Osteocyte (in vitro differentiated cells): ENCODE measurements around the gene GOSR2. TPM values are rescaled to one million over a fixed set of nuclear protein-coding genes. Genes with fewer than 3 reads are reported as not detected.

ENCODE experiments used
- DNase-seq: peaks from one replicate; pipeline ENCODE4 v3.0.0; 2021; ENCODE audit warnings: mixed read lengths; ENCODE audit not compliant: unreplicated experiment; ENCODE audit errors: extremely low spot score
- H3K27ac Mint-ChIP-seq: one replicate; pipeline ENCODE4 v1.8.0; 2021; ENCODE audit warnings: mild to moderate bottlenecking, mixed read lengths; ENCODE audit not compliant: unreplicated experiment
- H3K27me3 Mint-ChIP-seq: one replicate; pipeline ENCODE4 v1.8.0; 2021; ENCODE audit warnings: mixed read lengths; ENCODE audit not compliant: unreplicated experiment
- H3K36me3 Mint-ChIP-seq: one replicate; pipeline ENCODE4 v1.8.0; 2021; ENCODE audit warnings: mixed read lengths; ENCODE audit not compliant: unreplicated experiment
- H3K4me1 Mint-ChIP-seq: one replicate; pipeline ENCODE4 v1.8.0; 2021; ENCODE audit warnings: mixed read lengths; ENCODE audit not compliant: unreplicated experiment
- H3K4me3 Mint-ChIP-seq: one replicate; pipeline ENCODE4 v1.8.0; 2021; ENCODE audit warnings: mild to moderate bottlenecking, moderate library complexity, mixed read lengths; ENCODE audit not compliant: unreplicated experiment
- H3K9me3 Mint-ChIP-seq: one replicate; pipeline ENCODE4 v1.8.0; 2021; ENCODE audit warnings: mixed read lengths; ENCODE audit not compliant: unreplicated experiment
- CTCF ChIP-seq: fragments of 200-600 bp; sonication (generic); IDR thresholded peaks from 2 replicates; pipeline ENCODE4 v1.5.0; 2021; ENCODE audit warnings: antibody characterized with exemption, mild to moderate bottlenecking, moderate library complexity
- total RNA-seq: library from RNA; stranded (reverse); gene quantifications from 2 replicates; pipeline ENCODE4 v1.2.1, GENCODE V29; 2021

GOSR2 gene
- total RNA-seq, 1 donor from 2014 or later: 63.7 TPM

GRCh38 chr17:46979147-46979863 lies 56.3 kb downstream of the GOSR2 start, which contains the start of gene RPRML:
TSS of gene RPRML (minus strand) at chr17:46979253. CDS start at chr17:46979007, 246 bp downstream.
- DNase-seq: no peak
- Mint-ChIP-seq H3K27ac (no peak within 1 kb of the TSS), H3K27me3 (peaks cover 53% of the 10 kb centered on the region), H3K36me3 (no peaks in the 10 kb centered on the region), H3K4me3 (peak within 1 kb of the TSS; percentile 76), H3K4me1 (peaks cover 10% of the 10 kb centered on the region), H3K9me3 (peaks cover 4% of the 10 kb centered on the region)
- no peak for TF ChIP-seq CTCF

- no peak for TF ChIP-seq CTCF
- Mint-ChIP-seq H3K36me3 (no peaks in the 10 kb centered on the region), H3K9me3 (peaks cover 4% of the 10 kb centered on the region), H3K27me3 (peaks cover 44% of the 10 kb centered on the region), H3K4me1 (peaks cover 10% of the 10 kb centered on the region), H3K4me3 (no peak overlapping the region), H3K27ac (no peak overlapping the region)
- no peak for DNase-seq
Measured at GRCh38 chr17:46982577-46982976, 59.6 kb downstream of the GOSR2 start.

- Mint-ChIP-seq H3K27me3 (peaks cover 43% of the 10 kb centered on the region), H3K4me3 (no peak overlapping the region), H3K9me3 (peaks cover 4% of the 10 kb centered on the region)
Measured at GRCh38 chr17:46983782-46984181, 60.8 kb downstream of the GOSR2 start.

GRCh38 chr17:46984341-46984740 lies 61.4 kb downstream of the GOSR2 start:
- Mint-ChIP-seq H3K27ac (no peak overlapping the region), H3K27me3 (peaks cover 43% of the 10 kb centered on the region), H3K4me1 (peaks cover 3% of the 10 kb centered on the region), H3K4me3 (no peak overlapping the region), H3K36me3 (no peaks in the 10 kb centered on the region), H3K9me3 (peaks cover 4% of the 10 kb centered on the region)
- no peak for TF ChIP-seq CTCF
- no peak for DNase-seq

More at GRCh38 chr17:46983782-46984181, 60.8 kb downstream of the GOSR2 start:
- Mint-ChIP-seq H3K36me3 (no peaks in the 10 kb centered on the region), H3K27ac (no peak overlapping the region), H3K4me1 (peaks cover 4% of the 10 kb centered on the region)
- no peak for TF ChIP-seq CTCF
- no peak for DNase-seq

- peaks cover 44% of the 10 kb centered on the region for H3K27me3 Mint-ChIP-seq
- no peak overlapping the region for H3K4me3 Mint-ChIP-seq
- H3K36me3 Mint-ChIP-seq: no peaks in the 10 kb centered on the region
- DNase-seq: no peak
- TF ChIP-seq CTCF: no peak
- no peak overlapping the region for H3K27ac Mint-ChIP-seq
- peaks cover 2% of the 10 kb centered on the region for H3K4me1 Mint-ChIP-seq
- H3K9me3 Mint-ChIP-seq: peaks cover 4% of the 10 kb centered on the region
Measured at GRCh38 chr17:46984892-46985291, 61.9 kb downstream of the GOSR2 start.
